HG02759 (cell line): ENCODE measurements around the gene ENTREP3.
"Not testable (repeated sequence)": the region's sequence is repeated elsewhere in the genome, so short reads cannot be mapped to it uniquely, and the experiment has no call there.

Source experiments
- ATAC-seq: cut with Tn5 transposase; IDR thresholded peaks from one replicate; pipeline ENCODE4 v1.9.1; 2021; ENCODE audit warnings: mild to moderate bottlenecking, moderate library complexity; ENCODE audit not compliant: unreplicated experiment

Gene ENTREP3

GRCh38 chr1:155226188-155226909 is 28.9 kb downstream of the ENTREP3 start:
- ATAC-seq, result peak; percentile 27

GRCh38 chr1:155225404-155225759 is 29.9 kb downstream of the ENTREP3 start:
- ATAC-seq, result not testable (repeated sequence)

DNA sequence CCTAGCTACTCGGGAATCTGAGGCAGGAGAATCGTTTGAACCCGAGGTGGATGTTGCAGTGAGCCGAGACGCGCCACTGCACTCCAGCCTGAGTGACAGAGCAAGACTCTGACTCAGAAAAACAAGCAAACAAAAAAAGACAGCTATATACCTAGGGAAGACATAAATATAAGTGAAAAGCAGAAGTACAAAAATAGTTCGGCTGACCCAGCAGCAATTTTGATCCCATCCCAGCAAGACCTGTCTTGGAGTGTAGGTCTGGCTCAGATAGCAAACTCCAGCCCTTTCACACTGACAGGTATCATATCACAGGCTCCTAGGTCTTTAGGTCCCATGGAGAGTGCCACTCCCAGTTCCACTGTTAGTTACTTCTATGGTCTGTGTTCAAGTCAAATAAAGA is 32.2 kb downstream of the ENTREP3 start:
- ATAC-seq, result no peak

GRCh38 chr1:155220211-155220965 is 34.9 kb downstream of the ENTREP3 start:
- not testable (repeated sequence) for ATAC-seq

DNA sequence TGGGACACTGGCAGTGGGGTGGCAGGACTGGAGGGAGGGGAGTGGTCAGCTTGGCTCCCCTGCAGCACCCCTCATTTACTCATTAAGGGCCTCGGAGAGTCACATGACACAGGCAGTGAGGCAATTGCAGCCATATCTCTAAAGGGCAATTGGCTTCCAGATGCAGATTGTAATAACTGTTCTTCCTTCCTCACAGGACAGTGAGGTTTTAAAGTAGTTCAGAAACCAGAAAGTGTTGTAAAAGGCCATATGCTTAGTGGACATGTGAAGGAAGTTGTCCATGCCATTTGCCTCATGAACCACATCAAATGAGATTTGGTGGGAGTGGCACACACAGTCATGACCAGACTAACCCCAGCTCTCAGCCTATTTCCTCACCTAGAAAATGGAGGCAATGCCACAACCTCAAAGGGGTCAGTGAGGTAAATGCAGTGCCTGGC is 35.7 kb downstream of the ENTREP3 start:
- ATAC-seq, result no peak

DNA sequence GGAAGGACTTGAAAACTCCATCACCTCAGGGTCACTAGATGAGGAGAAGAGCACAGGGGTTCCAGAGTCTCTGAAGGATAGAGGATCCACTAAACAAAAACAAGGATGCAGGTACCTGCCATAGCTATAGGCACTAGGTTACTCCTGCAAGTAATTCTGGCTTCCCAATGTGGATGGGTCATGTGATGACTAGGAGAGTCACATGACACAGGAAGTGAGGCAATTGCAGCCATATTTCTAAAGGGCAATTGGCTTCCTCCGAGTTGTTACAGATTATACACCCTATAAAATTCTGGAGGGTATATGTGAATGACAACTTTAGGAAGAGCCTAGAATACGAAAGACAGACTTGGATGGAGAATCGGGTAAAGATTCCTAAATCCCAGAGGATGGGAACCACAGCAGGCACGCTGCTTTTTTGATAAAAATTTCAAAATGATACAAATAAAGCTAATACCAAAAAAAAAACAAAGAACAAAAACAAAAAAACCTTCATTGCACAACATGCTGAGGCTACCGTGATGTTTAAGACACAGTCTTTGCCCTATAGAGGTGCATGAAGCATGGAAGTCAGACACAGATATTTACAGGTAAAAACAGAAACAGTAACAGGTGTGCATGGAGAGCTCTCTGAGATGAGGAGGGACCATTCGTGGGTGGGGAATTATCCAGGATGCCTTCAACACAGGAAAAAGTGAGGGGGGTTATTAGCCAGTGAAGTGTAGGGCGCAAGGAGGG is 36.3 kb downstream of the ENTREP3 start:
- no peak for ATAC-seq

GRCh38 chr1:155214702-155215101 is 40.6 kb downstream of the ENTREP3 start:
- ATAC-seq, result not testable (repeated sequence)

DNA sequence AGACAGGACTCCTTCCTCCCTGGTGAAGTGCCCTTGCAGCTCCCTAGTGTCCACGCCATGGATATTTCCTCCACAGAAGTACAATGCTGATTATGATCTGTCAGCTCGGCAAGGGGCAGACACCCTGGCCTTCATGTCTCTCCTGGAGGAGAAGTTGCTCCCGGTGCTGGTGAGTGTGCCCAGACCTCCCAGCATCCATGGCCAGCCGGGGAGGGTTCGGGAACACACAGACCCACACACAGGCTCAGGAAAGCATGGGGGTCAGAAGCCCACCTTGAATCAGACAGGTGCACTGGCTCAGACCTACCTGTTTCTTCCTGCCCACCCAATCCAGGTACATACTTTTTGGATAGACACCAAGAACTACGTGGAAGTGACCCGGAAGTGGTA is 43.2 kb downstream of the ENTREP3 start:
- not testable (repeated sequence) for ATAC-seq

GRCh38 chr1:155211381-155212050 is 43.8 kb downstream of the ENTREP3 start:
- ATAC-seq, result not testable (repeated sequence)

- ATAC-seq, result no peak
Observed at GRCh38 chr1:155210314-155211104, 44.8 kb downstream of the ENTREP3 start.

DNA sequence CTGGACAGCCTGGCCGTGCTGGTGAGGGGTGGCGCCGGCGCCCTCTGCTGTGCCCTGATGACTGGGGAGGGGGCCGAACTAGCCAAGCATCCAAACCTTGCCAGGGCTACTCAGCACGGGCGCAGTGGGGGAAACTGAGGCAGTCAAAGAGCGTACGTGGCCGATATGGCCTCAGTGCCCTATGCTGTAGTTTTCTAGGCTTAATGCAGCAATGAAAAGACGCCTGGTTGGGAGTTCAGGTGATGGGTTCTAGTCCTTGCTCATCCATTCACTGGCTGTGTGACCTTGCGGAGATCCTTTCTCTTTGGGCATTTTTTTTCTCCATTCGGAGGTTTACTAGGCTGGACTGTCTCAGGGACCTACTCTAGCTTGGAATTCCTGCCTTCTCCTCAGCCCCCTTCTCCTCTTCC is 46.0 kb downstream of the ENTREP3 start:
- ATAC-seq, result no peak

- ATAC-seq, result peak; percentile 76
Observed at GRCh38 chr1:155208541-155209311, 46.6 kb downstream of the ENTREP3 start, which contains the start of gene MTX1. Gene MTX1 (plus strand): TSS chr1:155208695. CDS start chr1:155208805, 110 bp downstream.

GRCh38 chr1:155207806-155208540 is 47.3 kb downstream of the ENTREP3 start, which contains the start of gene THBS3:
Gene THBS3 (minus strand): TSS chr1:155207897. CDS start chr1:155207876, 21 bp downstream.
- no peak for ATAC-seq

DNA sequence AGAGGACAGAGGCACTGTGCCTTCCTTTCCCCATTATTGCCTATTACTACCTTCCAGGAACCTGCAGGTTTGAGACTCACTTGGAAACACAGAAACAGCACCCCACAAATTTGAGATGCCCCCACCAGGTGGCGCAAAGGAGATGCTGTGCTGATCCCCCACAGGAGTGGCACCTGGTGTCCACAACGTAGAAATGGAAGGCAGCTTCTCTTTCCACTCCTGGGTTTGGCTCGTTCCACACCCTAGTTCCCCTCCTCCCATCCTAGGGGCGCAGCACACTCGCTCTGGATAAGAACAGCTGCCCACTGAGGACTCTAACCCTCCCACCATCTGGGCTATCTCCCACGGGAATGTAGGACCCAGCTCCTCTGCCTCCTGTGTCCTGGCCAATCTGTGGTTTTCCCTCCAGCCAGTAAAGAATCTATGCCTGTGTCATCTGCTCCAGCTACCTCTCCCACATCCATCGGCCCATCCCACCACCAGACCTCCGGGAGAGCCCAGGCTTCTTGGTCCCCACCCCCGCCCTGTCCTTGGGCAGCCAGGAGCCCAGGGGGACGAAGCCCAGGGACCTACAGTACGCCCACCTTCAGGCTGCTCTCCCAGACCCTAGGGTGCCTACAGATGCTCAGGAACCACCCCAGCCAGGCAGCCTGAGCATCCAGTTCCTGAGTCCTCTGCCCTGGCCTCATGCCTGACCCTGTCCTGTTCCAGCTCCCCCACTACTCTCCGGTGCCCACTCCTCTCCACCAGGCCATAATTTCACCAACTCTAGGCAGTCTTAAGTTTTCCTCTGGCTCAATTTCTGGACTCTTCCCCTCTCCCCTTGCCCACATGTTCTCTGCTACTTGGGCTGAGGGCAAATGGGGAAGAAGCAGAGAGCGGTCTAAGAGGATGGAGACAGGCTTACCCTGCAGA is 48.1 kb downstream of the ENTREP3 start:
- no peak for ATAC-seq

- no peak for ATAC-seq
Observed at GRCh38 chr1:155205969-155206593, 49.2 kb downstream of the ENTREP3 start.

DNA sequence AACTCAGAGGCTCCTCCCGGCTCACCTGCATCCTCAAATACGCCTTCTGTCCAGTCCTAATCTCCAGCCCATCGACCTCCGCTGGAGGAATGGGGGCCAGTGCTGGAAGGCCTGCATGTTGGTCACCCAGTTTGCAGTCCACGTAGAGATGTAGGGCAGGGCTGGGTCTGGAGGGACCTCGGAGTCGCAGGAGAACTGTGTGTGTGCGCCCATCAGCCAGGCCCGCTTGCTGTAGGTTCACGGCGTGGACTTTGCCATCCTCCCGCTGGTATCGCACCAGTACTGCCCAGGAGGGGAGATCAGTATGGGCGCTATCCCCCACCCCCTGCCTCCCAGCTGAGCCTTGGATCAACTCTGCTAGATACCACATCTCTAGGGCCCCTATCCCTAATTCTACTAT is 50.2 kb downstream of the ENTREP3 start:
- ATAC-seq, result no peak
